ENCODE data around the gene HMGCS2. TPM values are rescaled to one million over a fixed set of nuclear protein-coding genes. Genes with fewer than 3 reads are reported as not detected.

HMGCS2 gene
- total and polyA plus RNA-seq, 10 of the 15 experiments (the other 5 are each of a cell fraction or from before 2014, with no cell fraction given), result 0.49 TPM; not detected in 9

- H2AFZ ChIP-seq (ENCODE audit: control insufficient read depth, low read depth, low read length), result no peak overlapping the region
- in situ Hi-C loops (cut with MboI) (no loop called here), intact Hi-C loops (cut with micrococcal nuclease; ENCODE audit: unreplicated experiment) (no loop called here)
- H3K27ac ChIP-seq (ENCODE audit: control insufficient read depth, insufficient read depth), result no peak overlapping the region
- H3K4me2 ChIP-seq (ENCODE audit: control insufficient read depth, insufficient read depth), result no peak overlapping the region
- BruUV-seq (replicated peaks), result no TSS peak
- ChIA-PET SMC1A (ENCODE audit: uncharacterized antibody, unreplicated experiment) (interaction anchor here (1.1 kb wide), 1 partner anchor 18 kb away, joined by 3 read pairs; no protein-coding TSS in a partner anchor), RAD21 (ENCODE audit: unreplicated experiment) (no interaction called here), POLR2A (no interaction called here), CTCF (no interaction called here)
- H3K4me3 ChIP-seq, result no peak overlapping the region
- H3K9me3 ChIP-seq (replicated peaks; ENCODE audit: control insufficient read depth, insufficient read depth, low read length), result no peaks in the 10 kb centered on the region
- H3K4me1 ChIP-seq (ENCODE audit: control insufficient read depth, insufficient read depth, low read length), result no peaks in the 10 kb centered on the region
- H4K20me1 ChIP-seq (ENCODE audit: control insufficient read depth, insufficient read depth), result no peaks in the 10 kb centered on the region
- H3K36me3 ChIP-seq (ENCODE audit: control insufficient read depth in 2 of 2, insufficient read depth in 2 of 2, low read length in 1 of 2), result no peaks in the 10 kb centered on the region; a peak in 1 of 4 replicates
- H3K27me3 ChIP-seq (replicated peaks in 1 of 2; ENCODE audit: control insufficient read depth in 2 of 2, insufficient read depth in 2 of 2, low read length in 1 of 2), result no peaks in the 10 kb centered on the region
- DNase-seq (ENCODE audit: low read depth, low spot score), result no peak
- FAIRE-seq, result no peak
- H3K79me2 ChIP-seq (ENCODE audit: control insufficient read depth, insufficient read depth, low read length), result no peaks in the 10 kb centered on the region
- WGBS (ENCODE audit: insufficient coverage, insufficient replicate concordance, low lambda C conversion rate, missing lambda C conversion rate), result 39% methylated on average over 7 of the region's 7 CpGs
- no peak for ATAC-seq
- no peak overlapping the region for H3K9ac ChIP-seq (ENCODE audit: control insufficient read depth, insufficient read depth, low read length)
- no peak for TF ChIP-seq EP300 (IDR thresholded peaks at IDR 0.05; ENCODE audit: borderline replicate concordance in 1 of 2, control insufficient read depth in 1 of 2, low read depth in 2 of 2, low read length in 2 of 2)
- no peak for TF ChIP-seq NFXL1 (IDR thresholded peaks at IDR 0.05; ENCODE audit: borderline replicate concordance)
- TF ChIP-seq SRF (IDR thresholded peaks at IDR 0.05; ENCODE audit: low read depth in 2 of 2, low read length in 2 of 2), result no peak
- TF ChIP-seq ZBTB4 (CRISPR knock-in tag; IDR thresholded peaks at IDR 0.05), result no peak
- TF ChIP-seq SIX5 (IDR thresholded peaks at IDR 0.05; ENCODE audit: low read depth, low read length, severe bottlenecking), result no peak
Observed at GRCh38 chr1:119738100-119738720, 30.5 kb downstream of the HMGCS2 start.
